IPS-NIHi7 (cell line): ENCODE measurements around the gene SLC28A2.
"Not testable (repeated sequence)": the region's sequence is repeated elsewhere in the genome, so short reads cannot be mapped to it uniquely, and the experiment has no call there.

Source experiments
- DNase-seq: peaks from one replicate; pipeline ENCODE4 v3.0.0; 2012; ENCODE audit warnings: mixed read lengths; ENCODE audit errors: extremely low spot score

The SLC28A2 gene

DNA sequence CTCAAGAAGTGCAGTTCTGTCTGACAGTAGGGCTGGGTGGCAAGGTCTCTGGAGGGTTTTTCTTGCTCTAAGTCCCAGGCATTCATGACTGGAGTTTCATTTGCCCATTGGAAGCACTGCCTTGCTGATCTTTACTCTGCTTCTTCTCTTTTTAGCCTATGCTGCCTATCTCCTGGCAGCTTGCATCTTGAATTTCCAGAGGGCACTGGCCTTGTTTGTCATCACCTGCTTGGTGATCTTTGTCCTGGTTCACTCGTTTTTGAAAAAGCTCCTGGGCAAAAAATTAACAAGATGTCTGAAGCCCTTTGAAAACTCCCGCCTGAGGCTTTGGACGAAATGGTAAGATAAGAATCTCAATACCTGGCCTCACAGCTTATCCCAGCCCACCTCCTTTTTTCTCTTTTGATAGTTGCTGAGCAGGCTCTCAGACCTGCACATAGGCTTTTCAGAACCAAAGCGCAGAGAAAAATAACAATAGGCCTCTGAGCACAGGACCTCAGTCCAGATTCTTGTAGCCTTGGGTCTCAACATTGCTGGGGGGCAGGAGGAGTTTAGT lies 10.9 kb downstream of the SLC28A2 start:
- no peak for DNase-seq

DNA sequence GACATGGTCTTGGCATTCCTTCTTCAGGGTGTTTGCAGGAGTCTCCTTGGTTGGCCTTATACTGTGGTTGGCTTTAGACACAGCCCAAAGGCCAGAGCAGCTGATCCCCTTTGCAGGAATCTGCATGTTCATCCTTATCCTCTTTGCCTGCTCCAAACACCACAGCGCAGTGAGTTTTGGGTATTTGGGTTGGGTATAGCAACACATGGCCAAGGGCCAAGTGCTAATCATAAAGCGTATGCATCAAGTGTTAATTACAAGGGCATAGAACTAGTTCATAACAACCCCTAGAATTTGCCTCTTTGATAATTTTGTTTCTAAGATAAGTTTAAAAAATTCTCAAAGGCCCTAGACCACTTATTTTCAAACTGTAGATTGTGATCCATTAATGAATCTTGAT lies 11.8 kb downstream of the SLC28A2 start:
- no peak for DNase-seq

DNA sequence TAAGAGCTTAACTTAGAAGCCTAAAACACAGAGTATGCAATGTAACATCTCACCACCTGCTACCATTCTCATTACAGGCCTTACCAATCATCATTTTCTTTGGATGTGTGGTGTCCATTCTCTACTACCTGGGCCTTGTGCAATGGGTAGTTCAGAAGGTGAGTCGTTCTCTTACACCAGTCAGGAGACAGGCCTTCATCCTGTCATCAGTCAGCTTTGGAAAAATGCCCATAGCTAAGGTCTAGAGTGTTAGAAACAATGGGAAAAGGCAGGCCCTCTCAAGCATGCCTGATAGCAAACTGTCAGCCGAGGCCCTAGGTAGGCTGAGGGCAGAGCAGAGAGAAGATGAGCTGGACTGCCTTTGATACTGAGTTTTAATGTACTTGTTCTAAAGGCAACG lies 13.5 kb downstream of the SLC28A2 start:
- DNase-seq = no peak

DNA sequence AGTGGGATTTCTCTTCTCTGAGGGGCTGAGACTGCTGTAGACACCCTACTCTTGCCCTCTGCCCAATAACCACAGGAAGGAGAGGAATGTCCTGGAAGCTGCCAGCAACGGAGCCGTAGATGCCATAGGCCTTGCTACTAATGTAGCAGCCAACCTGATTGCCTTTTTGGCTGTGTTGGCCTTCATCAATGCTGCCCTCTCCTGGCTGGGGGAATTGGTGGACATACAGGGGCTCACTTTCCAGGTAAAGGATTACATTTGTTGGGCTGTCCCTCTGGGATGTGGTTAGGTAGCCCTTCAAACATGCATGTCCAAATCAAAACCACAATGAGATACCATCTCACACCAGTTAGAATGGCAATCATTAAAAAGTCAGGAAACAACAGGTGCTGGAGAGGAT lies 16.1 kb downstream of the SLC28A2 start:
- peak; percentile 48 for DNase-seq

DNA sequence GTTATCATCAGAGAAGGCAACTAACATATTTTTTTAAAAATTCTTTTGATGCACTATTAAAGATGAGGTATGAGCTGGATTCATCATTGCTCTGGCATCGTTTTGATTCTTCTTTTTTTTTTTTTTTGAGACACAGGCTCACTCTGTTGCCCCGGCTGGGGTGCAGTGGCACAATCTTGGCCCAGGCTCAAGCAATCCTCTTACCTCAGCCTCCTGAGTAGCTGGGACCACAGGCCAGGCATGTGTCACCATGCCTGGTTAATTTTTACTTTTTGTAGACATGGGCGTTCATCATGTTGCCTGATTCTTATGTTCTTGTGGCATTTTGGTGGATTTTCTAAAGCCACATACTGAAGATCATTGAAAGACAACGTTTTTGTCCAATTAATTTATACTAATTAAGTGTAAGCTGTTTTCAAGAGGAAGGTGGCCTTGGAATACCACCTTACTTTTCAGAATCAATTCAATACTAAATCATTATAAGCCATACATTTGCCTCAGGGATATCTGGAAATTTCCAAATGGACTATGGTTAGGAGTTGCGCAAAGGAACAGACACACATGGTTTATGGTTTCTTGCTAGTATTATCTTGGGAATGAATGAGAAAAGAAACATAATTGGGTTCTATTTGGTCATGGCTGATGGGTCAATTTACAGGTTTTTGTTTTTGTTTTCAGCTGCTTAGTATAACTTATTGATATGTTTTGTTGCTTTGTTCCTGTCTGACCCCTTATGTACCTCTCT lies 22.8 kb downstream of the SLC28A2 start:
- no peak for DNase-seq

DNA sequence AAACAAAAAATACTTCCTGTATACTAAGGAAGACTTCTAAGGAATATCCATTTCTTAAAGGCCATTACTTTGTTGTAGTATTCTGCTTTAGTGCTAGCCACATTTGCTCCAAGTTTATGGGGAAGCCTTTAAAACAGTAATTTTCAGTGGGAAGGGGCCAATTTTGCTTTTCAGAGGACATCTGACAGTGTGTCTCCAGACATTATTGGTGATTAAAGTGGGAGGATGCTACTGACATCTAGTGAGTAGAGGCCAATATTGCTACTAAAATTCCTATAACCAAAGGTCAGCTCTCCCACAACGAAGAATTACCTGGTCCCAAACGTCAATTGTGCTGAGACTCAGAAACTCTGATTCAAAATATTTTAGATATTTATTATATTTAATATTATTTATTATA lies 24.8 kb downstream of the SLC28A2 start:
- peak; percentile 22 for DNase-seq

DNA sequence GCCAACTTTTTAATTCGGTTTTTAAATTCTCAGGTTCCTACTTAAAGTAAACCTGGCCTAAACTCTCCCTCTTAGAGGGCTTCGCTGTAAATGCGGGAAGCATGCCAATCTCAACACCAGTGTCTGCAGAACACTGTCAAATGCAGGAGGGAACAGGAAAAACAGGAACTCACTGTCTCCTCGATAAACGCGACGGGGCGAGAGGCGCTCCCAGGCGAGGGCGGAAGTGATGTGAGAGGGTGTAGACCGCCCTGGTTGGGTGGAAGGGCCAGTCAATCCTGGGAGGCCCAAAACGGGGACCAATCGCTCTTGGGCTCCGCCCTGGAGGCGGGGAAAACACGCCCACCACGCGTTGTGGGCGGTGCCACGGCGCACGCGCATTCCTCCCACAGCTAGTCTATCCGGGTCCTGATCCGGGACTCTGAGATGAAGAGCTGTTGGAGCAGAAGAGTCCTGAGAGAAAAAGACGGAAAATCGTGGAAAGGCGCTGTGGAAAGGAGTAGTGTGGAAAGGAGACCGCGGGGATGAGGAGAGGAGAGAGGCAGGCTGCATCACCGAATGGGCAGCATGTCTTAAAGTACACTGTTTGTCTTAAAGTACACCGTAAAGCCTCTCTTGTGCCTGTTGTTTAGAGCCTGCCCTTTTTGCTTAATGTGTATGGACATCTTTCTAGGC lies 27.1 kb downstream of the SLC28A2 start:
- DNase-seq = peak; percentile 99

DNA sequence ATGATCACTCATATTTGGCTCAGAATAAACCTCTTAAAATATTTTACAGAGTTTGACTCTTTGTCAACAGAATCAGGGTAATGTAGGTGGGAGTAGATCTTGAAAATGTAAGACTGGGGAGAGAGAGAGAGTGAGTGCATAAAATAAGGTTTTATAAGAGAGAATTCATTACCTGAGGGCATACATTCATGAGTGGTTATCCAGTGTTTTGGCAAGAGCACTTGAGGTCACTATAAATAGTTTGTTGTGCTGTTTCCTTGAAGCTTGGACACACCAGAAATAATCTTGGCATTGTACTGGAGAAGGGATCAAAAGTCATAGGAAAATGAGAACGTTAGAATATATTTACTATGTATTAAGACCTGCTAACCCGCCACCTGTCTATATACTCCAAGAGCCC lies 33.4 kb downstream of the SLC28A2 start:
- no peak for DNase-seq

DNA sequence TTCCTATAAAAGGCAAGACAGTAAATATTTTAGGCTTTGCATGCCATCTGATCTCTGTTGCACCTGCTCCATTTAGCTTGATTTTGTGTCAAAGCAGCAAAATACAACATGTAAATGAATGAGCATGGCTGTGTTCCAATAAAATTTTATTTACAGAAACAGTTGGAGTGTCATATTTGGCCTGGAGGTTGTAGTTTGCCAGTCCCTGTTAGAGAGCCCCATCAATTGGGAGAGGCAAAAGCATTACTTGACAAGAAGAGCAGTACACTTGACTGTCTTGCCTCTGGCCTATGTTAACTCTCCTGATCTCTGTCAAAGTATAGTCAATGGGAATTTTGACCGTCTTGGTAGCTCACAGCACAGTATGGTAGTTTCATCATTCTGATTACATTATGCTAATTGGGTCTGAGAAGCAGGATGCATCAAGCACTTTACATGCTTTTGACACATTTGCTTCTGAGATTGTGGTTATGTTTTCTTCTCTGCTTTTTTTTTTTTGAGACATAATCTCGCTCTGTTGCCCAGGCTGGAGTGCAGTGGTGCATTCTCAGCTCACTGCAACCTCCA lies 35.4 kb downstream of the SLC28A2 start:
- no peak for DNase-seq

DNA sequence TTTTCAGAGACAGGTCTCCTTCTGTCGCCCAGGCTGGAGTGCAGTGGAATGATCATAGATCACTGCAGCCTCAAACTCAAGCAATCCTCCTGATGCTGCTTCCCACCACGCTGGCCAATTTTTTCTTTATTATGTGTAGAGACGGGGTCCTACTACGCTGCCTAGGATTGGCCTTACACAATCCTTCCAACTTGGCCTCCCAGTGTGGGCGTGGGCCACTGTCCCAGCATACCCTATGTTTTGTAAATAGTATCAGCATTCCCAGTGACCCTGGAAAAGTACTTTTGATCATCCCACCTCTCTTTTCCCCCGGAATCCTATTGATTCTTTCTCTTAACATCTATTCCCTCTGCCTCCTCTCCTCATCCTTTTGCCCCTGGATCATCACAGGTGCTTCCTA lies 36.9 kb downstream of the SLC28A2 start:
- no peak for DNase-seq

DNA sequence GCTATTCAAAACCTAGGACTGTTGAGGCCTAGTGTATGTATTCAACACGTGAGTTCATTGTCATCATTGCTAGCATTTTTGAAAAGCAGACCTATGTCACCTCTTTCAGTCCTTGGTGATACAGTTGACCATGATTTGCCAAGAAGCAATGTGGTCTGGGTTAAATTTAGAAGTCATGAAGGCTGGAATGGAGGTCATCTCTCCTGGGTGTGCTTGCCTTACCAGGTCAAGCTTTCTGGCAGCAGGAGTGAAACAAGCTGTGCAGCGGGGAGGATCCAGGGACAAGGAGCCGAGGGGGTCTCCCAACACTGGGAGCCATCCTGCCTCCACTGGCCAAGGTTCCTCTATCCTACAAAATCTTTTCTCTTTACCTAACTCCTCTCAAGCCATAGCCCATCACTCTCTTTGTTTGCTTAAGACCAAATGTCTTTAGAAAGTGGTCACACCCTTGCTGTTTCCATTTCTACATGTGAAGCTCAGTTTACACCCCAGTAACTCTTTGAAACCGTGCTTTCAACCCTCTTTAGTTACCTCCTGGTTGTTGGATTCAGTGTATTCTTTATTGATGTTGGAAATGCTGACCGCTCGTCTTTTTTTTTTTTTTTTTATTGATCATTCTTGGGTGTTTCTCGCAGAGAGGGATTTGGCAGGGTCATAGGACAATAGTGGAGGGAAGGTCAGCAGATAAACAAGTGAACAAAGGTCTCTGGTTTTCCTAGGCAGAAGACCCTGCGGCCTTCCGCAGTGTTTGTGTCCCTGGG lies 40.0 kb downstream of the SLC28A2 start:
- DNase-seq = no peak

DNA sequence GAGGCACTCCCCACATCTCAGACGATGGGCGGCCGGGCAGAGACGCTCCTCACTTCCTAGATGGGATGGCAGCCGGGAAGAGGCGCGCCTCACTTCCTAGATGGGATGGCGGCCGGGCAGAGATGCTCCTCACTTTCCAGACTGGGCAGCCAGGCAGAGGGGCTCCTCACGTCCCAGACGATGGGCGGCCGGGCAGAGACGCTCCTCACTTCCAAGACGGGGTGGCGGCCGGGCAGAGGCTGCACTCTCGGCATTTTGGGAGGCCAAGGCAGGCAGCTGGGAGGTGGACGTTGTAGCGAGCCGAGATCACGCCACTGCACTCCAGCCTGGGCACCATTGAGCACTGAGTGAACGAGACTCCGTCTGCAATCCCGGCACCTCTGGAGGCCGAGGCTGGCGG lies 41.3 kb downstream of the SLC28A2 start:
- DNase-seq = not testable (repeated sequence)

DNA sequence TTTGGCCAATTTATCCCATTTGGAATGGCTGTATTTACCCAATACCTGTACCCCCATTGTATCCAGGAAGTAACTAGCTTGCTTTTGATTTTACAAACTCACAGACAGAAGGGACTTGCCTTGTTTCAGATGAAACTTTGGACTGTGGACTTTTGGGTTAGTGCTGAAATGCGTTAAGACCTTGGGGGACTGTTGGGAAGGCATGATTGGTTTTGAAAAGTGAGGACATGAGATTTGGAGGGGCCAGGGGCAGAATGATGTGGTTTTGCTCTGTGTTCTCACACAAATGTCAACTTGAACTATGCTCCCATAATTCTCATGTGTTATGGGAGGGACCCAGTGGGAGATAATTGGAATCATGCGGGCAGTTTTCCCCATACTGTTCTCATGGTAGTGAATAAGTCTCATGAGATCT lies 46.9 kb downstream of the SLC28A2 start:
- not testable (repeated sequence) for DNase-seq

DNA sequence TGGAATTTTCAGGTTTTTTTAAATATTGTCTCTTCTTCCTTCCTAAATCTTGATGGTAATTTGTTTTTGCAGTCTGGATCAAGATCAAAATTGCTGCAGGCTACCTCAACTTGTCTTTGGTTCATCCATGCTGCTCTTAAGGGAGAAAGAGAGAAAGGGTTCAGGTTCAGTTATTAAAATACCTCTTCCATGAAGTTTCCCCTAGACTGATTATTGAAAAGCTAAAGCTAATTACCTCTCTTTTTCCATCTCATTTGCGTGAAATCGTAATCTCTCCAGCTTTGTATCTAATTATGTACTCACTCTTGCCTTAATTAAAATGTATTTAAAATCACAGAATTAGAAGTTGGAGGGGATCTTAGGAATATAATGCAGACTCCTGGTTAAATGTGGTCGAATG lies 52.7 kb downstream of the SLC28A2 start:
- no peak for DNase-seq

DNA sequence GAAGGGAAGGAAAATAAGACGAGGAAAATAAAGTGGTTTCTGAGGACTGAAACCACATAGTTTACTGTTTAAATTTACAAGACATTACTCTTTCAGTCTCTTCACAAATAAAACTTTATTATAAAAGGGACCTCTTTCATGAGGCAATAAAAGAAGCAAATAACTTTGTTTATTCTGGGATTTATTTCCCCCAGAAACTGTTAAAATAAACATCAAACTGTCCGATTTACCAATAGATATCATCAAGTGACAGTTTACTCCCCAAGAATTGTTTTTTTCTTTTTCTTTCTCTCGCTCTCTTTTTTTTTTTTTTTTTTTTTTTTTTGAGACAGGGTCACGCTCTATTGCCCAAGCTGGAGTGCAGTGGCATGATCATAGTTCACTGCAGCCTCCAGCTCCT lies 54.1 kb downstream of the SLC28A2 start:
- no peak for DNase-seq

DNA sequence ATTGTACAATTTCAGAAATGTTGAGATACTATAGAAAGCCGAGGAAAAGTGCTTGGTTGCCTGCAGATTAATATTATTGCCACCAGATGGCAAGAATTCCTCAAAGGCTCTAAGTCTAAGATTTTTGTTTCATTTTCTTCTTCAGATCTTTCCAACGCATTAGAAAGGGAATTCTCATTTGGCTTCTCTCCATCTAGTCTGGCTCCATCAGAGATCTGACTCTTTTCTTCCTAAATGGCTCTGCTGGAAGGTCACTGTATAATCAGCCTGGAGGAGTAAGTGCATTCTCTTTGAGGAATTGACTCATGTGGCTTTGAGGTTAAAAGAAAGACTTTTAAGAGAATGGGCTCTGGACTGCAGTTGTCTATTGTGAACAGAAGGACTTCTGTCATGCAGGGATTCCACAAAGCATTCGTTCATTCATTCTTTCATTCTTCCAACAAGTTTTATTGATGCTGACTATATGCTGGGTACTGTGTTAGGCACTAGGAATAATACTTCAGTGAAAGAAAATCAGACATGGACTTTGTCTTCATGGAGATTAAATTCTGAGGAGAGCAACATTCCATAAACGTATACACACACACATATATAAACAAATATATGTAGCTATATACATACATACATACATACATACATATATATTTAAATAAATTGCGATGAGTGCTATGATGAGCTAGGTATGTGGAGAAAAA lies 55.3 kb downstream of the SLC28A2 start:
- no peak for DNase-seq

DNA sequence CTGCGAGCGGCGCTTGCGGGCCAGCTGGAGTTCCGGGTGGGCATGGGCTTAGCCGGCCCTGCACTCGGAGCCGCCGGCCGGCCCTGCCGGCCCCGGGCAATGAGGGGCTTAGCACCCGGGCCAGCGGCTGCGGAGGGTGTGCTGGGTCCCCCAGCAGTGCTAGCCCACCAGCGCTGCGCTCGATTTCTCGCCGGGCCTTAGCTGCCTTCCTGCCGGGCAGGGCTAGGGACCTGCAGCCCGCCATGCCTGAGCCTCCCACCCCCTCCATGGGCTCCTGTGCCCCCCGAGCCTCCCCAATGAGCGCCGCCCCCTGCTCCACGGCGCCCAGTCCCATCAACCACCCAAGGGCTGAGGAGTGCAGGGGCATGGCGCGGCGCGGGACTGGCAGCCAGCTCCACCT lies 62.1 kb downstream of the SLC28A2 start:
- not testable (repeated sequence) for DNase-seq

DNA sequence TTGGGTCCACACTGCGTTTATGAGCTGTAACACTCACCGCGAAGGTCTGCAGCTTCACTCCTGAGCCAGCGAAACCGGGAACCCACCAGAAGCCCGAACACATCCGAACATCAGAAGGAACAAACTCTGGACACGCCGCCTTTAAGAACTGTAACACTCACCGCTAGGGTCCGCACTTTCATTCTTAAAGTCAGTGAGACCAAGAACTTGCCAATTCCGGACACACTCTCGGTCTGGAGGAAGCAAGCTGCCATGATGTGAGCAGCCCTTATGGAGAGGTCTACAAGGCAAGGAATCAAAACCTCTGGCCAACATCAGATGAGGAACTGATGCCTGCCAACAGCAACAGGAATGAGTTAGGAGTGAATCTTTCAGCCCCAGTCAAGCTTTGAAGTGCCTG lies 62.9 kb downstream of the SLC28A2 start:
- peak; percentile 27 for DNase-seq

DNA sequence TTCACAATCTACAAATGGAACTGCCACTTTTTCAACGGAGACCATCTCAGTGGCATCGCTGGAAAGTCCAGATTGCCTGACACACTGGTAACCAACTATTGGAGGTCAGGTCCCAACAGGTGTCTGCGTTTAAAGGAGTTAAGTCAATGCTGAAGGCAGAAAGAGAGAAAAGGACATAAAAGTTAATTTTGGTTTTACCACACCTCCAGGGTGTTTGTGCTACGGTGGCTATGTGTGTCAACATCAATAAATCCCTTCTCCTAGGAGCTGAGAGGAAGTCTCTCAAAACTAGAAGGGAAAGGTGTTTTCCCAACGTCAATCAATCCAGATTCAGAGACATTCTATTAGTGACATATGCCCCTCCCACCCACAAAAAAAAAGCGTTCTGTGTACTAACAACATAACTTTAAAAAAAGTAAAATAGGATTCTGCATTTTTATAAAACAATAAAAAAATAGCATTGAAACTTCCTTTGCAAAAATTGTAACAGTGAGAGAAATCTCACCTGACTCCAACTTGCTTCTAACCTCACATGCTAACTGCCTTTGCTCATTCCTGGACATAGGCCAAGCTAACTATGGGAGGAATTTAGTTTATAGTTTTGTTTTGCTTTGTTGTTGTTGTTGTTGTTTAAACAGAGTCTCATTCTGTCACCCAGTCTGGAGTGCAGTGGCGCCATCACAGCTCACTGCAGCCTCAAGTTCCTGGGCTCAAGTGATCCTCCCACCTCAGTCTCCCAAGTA lies 67.6 kb downstream of the SLC28A2 start:
- DNase-seq = no peak

DNA sequence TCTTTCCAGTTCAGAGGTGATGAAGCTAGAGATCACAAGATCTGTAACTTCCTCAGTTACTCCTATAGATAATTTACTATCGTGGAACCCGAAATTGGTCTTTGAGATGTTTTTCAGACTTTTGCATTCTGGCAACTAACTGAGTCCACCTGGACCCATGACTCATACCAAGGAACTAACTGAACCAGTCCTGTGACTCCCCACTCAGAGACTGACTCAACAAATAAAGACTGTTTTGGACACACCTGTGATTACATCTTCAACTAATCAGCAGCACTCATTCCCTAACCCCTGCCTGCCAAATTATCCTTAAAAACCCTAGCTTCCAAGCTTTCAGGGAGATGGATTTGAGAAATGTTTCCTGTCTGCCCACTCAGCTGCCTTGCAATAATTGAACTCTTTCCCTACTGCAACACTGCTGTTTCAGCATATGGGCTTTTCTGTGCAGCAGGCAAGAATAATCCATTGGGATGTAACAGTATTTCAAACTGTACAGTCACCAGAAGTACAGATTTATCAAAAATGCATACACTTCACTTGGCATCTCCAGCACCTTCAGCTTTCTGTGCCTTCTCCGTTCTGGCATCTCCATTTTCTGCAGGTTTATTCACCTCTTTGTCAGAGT lies 68.7 kb downstream of the SLC28A2 start:
- DNase-seq = no peak
